Measurements from ENCODE around the gene NFATC2. TPM values are rescaled to one million over a fixed set of nuclear protein-coding genes. Genes with fewer than 3 reads are reported as not detected.
"Not testable (repeated sequence)": the region's sequence is repeated elsewhere in the genome, so short reads cannot be mapped to it uniquely, and the experiment has no call there.

The NFATC2 gene
- total RNA-seq, 1 donor from 2014 or later, result not detected

DNA sequence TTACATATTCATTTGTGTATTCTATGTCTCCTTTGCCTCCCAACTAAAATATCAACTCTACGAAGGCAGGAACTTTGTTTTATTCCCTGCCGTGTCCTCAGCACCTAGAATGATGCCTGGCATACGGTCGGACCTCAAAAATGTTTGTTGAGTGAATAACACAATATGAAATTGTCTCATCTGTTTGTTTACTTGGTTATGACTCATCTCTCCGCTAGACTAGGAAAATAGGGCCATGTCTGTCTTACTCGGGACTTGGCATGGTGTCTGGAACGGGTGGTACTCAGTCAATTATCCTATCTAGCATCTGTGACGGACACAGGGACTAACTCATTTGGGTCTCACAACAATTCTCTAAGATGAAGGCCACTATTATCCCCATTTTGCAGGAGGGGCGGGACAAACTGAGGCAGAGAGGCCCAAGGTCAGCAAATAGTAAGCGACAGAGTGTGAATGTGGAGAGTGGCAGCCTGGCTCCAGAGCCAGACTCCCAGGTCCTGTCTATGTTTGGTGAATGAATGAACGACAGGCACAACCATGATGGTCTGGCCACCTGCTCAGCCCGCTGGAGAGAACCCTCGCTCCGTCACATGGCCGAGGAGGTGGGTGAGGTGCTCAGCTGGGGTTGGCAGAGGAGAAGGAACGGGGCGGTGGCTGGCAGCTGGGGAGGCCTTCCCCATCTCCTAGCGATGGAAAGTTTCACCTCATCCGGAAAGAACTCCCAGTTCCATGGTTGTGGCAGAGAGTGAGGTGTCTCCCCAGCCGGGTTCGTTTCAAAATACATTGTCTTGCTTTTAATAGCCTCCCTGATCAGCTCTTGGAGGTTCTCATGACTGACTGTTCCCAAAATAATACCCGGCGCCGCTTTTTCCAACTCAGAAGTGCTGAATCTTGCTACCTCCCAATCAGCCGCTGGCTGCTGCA lies 27.6 kb upstream of the NFATC2 start:
- peak; percentile 71 for DNase-seq (ENCODE audit: low read depth)

DNA sequence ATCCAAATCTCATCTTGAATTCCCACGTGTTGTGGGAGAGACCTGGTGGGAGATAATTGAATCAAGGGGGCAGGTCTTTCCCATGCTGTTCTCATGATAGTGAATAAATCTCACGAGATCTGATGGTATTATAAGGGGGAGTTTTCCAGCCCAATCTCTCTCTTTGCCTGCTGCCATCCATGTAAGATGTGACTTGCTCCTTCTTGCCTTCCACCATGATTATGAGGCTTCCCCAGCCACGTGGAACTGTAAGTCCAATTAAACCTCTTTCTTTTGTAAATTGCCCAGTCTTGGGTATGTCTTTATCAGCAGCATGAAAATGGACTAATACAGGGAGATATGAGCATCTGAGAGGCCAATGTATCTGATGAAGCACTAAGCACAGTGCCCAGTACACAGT lies 26.0 kb upstream of the NFATC2 start:
- DNase-seq (ENCODE audit: low read depth), result not testable (repeated sequence)

DNA sequence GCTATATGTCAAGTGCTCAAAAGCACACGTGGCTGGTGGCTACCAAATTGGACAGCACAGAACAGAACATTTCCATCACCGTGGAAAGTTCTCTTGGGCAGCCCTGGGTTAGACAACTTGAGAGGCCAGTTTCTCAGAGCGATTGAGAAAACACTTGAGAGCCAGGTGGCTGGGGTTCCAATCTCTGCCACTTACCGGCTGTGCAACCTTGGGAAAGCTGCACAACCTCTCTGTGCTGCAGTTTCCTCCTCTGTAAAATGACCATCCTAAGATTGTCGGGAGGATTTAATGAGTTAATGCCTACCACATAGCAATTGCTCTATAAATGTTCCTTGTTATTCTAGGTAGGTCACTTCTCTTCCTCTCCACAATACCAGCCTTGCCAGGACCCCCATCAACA lies 25.1 kb upstream of the NFATC2 start:
- no peak for DNase-seq (ENCODE audit: low read depth)

DNA sequence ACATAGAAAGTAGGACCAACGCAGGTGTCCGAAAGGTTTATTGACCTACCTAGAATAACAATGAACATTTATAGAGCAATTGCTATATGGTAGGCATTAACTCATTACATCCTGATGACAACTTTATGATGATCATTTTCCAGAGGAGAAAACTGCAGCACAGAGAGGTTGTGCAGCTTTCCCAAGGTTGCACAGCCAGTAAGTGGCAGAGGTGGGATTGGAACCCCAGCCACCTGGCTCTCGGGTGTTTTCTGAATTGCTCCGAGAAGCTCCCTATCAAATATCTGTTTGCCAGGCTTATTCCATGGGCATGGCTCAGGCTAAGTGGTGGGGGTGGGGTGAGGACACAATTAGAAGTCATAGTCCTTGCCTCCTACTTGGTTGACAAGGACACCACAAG lies 24.1 kb upstream of the NFATC2 start:
- DNase-seq (ENCODE audit: low read depth), result no peak

DNA sequence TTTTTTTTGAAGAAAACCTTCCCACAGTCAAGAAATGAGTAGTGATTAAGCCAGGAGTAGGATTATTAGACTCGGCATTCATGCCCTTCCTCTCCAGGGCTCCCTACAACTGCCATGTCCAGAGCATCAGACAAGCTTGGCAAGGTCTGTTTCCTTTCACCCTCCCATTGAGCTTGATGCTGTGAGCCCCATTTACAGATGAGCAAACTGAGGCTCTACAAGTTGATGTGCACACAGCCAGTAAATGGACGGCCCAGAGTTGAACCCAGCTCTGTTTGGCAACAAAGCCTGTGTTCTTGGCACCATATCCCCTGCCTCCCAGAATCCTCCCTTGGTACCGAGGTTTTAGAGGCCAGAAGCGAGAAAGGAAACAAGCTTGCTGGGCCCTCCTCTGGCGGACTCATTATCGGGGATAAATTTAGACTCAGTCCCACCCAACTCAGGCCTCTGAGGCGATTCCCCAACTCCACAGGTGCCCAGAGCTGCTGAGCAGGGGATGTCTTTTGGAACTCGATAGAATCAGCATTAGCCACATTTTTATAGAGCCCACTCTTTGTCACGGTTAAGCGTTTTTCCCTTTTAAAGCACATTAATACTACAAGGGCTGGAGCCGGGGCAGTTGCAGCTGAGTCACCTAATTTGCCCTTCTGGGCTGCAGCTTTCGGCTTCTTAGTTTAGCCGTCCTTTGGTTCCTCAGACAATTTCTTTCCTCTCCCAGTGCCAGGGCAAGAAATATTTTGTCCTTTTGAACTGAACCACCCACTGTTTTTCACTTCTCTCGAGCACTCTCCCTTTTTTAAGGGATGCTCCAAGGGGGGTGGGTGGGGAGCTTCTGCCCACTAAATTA lies 23.0 kb upstream of the NFATC2 start:
- peak; percentile 25 for DNase-seq (ENCODE audit: low read depth)

DNA sequence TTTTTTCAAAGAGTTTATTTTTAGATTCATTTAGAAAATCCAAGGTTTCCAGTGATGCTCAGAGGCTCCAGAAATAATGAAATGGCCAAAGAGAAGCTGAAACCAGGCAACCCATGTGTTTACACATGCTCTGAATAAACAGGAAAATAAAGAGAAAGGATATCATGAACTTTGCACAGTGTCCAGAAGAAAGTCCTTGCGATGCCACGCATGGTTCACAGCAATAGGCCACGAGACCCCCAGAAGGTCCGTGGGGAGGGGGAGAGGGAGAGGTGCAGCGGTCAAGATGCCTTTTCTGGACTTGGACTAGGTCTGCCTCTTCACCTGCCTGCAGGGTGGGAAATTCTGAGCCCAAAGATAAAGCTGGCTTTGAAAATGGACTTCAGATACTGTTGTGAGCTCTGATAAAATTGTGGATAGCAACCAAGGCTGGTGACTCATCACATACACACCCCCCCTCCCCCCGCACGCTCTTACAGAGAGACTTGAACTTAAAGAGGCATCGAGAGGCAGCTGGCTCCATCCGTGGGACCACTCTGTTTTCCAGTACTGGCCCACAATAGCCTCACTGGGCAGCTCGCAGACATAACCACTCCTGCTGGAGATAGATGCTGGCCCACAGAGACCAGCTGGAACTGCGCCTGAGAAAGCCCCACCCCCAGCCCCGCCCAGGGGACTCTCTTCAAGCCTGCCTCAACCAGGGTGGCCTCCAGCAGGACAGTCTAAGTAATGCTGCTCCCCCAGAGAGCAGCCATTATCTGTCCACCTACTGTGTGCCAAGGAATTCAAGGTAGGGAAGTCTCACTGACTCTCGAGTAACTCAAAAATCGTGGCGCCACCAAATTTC lies 21.2 kb upstream of the NFATC2 start:
- peak; percentile 71 for DNase-seq (ENCODE audit: low read depth)

DNA sequence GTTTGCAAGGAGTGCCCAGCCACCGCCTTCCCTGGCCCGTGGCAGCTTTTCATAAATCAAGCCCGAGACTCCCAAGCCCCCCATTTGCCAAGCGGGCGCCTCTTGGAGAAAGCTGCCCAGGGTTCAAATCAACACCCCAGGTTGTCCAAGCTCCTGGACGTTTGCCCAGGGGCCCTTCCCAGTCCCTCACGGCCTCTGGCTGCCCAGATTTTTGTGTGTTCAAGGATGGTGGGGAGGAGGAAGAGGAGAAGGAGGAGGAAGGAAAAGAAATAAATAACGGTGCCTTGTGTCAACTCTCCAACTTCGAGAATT lies 20.6 kb upstream of the NFATC2 start:
- no peak for DNase-seq (ENCODE audit: low read depth)

DNA sequence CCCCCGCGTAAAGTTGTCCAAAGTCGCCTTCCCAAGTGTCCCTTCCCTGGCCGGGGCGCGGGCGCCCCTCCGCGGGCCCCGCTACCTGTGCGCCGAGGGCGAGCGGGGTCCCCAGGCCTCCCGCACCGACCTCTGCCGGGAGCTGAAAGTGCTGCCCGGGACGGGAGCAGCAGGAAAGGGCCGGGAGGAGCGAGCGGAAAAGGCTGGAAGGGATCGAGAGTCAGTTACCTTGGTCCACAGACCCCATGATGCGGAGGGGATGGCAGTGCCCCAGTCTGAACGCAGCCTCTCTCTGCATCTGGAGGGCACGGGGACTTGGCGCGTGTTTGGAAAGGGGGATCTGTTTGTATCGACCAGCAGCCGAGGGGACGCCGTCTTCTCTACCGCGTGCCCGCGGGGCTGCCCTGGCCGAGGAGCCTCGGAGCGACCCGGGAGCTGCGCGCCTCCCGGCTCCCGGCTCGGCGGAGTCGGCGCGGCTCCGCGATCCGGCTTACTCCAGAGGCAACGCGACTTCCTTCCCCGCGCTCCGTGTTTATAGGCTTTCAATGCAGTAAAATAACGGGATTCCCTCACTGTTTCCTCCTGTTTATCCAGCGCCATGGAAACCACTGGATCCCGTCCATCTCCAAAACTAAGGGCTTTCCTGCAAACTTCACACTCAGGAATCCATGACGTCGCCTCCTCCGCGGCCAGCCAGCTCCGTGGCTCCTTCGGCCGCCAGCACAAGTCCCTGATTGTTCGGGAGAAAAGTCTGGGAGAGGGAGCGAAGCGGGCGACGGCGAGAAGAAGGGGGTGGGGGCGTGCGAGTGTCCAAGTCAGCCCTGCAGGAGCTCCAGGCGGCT lies 20.0 kb upstream of the NFATC2 start:
- peak; percentile 80 for DNase-seq (ENCODE audit: low read depth)

DNA sequence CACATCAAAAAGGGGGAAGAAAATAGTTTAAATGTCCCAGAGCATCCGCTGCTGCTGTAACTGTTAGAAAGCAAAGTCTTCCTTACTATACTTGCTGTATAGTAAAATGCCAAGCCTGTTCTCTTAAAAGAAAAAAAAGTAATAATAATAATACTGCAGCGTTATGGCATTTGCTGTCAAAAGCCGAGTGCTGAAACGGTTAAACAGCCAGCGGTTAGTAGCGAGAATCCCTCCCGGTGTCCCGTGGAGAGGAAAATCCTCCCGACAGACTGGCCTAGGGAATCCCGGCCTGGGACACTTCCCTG lies 19.5 kb upstream of the NFATC2 start:
- no peak for DNase-seq (ENCODE audit: low read depth)

DNA sequence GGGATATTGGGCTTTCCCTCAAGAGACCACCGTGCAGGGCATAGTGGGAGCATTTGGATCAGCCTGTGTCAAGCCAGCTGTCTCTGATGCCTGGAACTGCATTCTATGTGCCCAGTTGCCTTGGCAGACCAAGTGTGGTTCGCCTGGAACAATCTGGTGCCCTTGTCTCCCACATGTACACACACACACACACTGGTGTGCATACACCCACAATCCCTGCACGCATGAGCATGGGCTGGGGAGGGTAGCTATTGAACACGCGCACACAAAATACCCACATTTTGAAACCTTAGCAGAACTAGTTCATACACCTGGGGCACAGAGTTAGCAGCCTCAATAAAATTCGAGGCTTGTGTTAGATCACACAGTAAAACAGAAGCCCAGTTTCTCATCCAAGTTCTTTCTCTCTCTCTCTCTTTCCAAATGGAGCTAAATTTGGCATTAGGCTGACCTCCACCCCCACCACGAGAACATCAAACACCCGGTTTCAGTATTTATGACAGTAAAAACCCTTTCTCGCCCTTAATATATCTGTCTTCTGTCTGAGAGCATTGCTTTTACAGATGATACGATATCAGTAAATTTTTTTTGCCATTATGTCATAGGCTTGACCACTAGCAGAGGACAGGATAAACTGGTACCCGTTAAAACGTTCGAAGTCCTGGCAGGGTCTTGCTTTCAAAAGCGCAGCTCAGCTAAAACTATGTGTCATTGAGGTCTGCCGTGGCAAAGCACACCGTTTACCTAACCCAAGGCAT lies 18.2 kb upstream of the NFATC2 start:
- DNase-seq (ENCODE audit: low read depth), result peak; percentile 6

DNA sequence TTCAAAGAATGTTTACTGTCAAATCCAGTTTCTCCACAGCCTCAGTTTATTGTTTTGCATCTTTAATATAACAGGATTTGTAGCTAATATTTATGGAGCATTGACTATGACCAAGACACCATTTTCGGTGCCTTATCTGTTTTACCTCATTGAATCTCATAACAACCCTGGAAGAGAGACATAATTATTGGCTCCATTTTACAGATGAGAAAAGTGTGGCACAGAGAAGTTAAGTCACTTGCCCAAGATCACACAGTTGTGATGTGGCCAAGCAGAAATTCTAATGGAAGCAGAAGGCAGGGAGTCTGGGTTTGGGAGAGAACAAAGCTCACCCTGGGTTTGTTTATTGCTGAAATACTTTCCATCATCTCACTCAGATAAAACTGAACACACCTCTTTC lies 17.5 kb upstream of the NFATC2 start:
- no peak for DNase-seq (ENCODE audit: low read depth)

DNA sequence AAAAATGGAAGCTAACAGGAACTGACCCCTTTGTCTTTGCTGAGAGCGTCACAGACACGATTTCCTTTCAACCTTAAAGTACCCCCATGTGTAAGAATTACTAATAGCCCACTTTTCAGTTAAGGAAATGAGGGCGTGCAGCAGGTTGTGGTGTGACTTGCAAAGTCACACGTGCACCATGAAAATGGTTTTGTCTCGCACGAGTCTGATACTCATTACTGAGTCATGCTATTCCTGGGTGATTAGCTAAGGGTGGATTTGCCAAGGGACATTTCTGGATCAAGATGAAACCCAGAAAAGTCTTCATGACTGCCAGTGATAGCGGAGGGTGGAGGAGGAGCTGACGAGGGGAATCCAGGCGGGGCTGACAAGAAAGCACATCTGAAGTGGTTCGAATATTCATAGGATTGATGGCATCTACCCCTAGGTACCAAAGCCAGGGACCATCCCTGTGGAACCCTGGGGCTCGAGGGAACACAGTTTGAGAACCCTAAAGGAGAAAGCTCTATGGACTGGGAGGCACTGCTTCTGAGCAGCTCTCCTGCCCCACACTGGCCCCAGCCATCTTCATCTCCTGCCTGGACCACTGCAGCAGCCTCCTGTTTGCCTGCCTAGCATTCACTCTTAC lies 12.1 kb upstream of the NFATC2 start:
- peak; percentile 59 for DNase-seq (ENCODE audit: low read depth)

DNA sequence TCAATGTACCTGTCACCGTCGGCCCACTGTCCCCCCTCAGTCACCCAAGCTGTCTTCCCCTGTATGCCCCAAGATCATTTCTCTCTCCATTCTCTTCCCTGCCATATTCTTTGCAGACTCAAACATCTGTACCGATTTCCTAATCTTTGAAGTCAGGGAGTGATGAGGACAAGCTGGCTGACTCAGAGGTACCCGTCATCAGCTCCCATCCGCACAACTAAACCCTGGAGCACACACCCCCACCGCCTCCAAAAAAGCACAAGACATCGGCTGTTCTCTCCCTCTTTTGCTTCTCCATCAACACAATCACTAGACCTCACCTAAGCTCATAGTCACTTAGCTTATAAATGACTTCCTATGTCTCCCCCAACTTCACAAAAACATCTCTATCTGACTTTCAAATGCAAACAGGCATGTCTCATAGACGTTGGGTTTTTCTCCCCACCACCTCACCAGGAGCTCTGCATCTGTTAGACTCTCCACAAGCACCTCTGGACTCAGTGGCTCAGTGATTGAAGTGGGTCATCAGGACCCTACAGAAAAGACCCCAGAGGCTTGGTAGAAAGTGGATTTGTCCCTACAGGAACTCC lies 11.5 kb upstream of the NFATC2 start:
- no peak for DNase-seq (ENCODE audit: low read depth)

DNA sequence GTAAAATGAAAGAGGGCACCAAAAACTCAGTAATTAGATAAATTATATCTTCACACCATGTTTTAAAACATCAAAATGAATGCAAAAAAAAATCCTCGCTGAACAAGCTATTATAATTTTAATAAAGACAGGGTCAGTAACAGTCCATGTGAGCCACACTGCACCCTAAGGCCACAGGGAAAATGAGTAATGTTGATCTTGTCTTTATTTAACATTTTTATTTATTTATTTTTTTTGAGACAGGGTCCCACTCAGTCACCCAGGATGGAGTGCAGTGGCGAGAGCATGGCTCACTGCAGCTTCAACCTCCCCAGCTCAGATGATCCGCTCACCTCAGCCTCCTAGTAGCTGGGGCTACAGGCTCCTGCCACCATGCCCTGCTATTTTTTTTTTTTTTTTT lies 8.7 kb upstream of the NFATC2 start:
- DNase-seq (ENCODE audit: low read depth), result no peak

DNA sequence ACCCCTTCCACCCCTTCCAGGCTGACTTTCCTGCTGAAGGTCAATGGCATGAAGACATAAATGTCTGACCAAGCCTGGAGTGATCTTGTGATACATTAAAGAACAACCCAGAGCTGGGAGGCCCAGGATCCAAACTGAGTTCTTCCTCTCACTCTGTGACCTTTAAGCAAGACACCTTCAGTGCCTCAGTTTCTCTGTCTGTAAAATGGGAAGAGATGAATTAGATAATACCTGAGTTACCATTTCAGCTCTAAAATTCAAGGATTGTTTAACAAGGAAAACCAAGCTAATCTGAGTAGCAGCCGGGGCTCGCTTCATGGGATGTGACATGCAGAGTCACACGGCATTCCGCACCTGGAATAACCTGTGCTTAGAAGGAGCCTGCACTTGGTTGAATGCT lies 7.0 kb upstream of the NFATC2 start:
- no peak for DNase-seq (ENCODE audit: low read depth)

DNA sequence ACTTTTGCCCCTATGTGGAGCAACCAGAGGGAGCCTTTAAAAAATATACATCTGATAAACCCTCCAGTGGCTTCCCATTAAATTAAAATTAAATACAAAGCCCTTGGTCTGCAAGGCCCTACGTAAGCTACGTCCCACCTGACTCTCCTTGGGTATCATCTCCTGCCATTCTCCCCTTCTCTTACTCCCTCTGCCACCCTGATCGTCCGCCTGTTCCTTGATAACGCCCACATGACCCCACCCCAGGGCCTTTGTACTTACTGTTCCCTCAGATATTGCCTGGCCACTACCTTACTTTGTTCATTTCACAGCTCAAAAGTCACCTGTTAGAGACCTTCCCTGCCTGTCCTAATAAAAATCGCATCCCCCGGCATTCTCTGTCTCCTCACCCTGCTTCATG lies 5.4 kb upstream of the NFATC2 start:
- no peak for DNase-seq (ENCODE audit: low read depth)

DNA sequence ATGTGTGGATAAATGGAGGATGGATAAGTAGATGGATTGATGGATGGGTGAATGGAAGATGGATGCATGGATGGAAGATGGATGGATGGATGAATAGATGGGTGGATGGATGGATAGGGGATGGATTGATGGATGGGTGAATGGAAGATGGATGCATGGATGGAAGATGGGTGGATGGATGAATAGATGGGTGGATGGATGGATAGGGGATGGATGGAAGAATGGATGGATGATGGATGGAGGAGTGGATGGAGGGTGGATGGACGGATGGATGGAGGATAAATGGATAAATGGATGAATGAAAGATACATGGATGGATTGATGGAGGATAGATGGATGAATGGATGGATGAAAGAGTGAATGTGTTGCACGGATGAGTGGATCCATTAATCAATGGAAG lies 3.0 kb upstream of the NFATC2 start:
- no peak for DNase-seq (ENCODE audit: low read depth)

DNA sequence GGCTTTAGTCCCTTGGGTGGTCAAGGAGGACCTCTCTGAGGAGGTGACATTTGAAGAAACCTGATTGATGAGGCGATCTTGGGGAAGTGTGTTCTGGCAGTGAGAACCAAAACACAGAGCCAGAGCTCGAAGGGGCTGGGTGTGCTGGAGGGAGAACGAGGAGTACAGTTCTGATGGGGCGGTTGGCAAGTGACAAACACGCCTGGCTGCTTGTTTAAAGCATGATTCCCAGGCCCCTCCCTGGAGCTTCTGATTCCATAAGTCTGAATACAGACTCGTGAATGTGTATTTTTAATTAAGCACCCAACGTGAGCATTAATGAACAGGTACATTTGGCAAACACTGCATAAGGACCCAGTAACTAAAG lies 886 bp upstream of the NFATC2 start:
- no peak for DNase-seq (ENCODE audit: low read depth)

DNA sequence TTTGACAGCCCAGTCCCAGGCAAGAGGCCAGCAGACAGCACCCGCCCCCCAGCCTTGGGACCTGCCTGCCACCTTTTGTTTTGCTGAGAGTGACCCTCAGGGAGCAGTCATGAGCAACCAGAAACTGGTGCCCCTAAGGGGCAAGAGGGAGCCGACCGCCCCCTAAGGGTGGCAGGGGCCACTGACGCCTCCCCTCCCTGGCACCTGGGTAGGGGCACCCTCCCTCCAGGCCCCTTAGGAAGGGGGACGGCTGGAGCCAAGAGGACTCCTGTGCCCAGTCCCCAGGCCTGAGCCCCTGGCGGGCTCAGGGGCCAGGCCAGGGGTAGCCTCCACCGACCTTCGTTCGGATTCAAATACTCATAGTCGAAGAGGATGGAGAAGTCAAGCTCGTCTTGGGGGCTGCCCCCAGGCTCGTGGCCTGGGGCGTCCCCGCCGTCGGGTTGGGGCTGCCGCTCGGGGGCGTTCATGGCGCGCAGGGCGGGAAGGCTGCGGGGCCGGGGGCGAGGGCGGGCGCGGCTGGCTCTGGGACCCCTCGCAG lies 417 bp downstream of the NFATC2 start:
- no peak for DNase-seq (ENCODE audit: low read depth)
